B cell (primary cell): Measurements from ENCODE around the gene DEF6. TPM values are rescaled to one million over a fixed set of nuclear protein-coding genes. Genes with fewer than 3 reads are reported as not detected.

Experiments used
- ATAC-seq: fragments of 200-7000 bp; cut with Tn5 transposase; one replicate; pipeline ENCODE4 v1.10.0; 2021; ENCODE audit warnings: low read depth, mild to moderate bottlenecking, moderate number of reproducible peaks, moderate library complexity
- CTCF ChIA-PET: fragments of 350-600 bp; sonication (Branson Sonifier 250); formaldehyde crosslinking; loops from one replicate; lab custom pipeline; 2021; ENCODE audit warnings: antibody characterized with exemption, inconsistent platforms; lab: Charles Lee
- POLR2A ChIA-PET: fragments of 350-600 bp; sonication (Branson Sonifier 250); formaldehyde crosslinking; loops from one replicate; lab custom pipeline; 2021; ENCODE audit warnings: antibody characterized with exemption; lab: Charles Lee
- DNase-seq: peaks from one replicate; pipeline ENCODE4 v3.0.0; 2013
- H2AFZ ChIP-seq: 2 replicates; pipeline ENCODE4 v1.6.1; 2012; ENCODE audit warnings: mild to moderate bottlenecking, low read depth, low read length; ENCODE audit not compliant: insufficient read depth, poor library complexity, severe bottlenecking
- H3K27ac ChIP-seq, 2 donors: 1 replicate in 1 of 2; 2 replicates in 1 of 2; pipeline ENCODE4 v1.5.1; 2012 to 2013; ENCODE audit warnings: low read length in 2 of 2, mild to moderate bottlenecking in 2 of 2, moderate library complexity in 1 of 2
- H3K27me3 ChIP-seq, 4 experiments: fragments of 200-600 bp in 1 of 4; sonication (generic) in 1 of 4; replicated peaks in 1 of 4; 1 replicate in 2 of 4; 2 replicates in 2 of 4; pipeline versions ENCODE4 v1.6.1 to v1.7.0; 2013 to 2016; ENCODE audit warnings: low read length in 3 of 4, mild to moderate bottlenecking in 2 of 4, mixed read lengths in 1 of 4, moderate library complexity in 1 of 4; ENCODE audit not compliant: insufficient read depth in 4 of 4, control insufficient read depth in 3 of 4; ENCODE audit errors: control extremely low read depth in 1 of 4
- H3K36me3 ChIP-seq, 2 experiments: replicated peaks in 1 of 2; 1 replicate in 1 of 2; 2 replicates in 1 of 2; pipeline versions ENCODE4 v1.6.1 to v1.7.1; 2013; ENCODE audit warnings: low read length in 1 of 2; ENCODE audit not compliant: insufficient read depth in 2 of 2, control insufficient read depth in 1 of 2; ENCODE audit errors: control extremely low read depth in 1 of 2, extremely low read depth in 1 of 2
- H3K4me1 ChIP-seq, 2 donors: fragments of 200-600 bp in 1 of 2; sonication (generic) in 1 of 2; 1 replicate in 1 of 2; 2 replicates in 1 of 2; pipeline versions ENCODE4 v1.5.1 to v1.6.1; 2013 to 2017; ENCODE audit warnings: low read length in 2 of 2; ENCODE audit not compliant: control insufficient read depth in 2 of 2, insufficient read depth in 2 of 2
- H3K4me2 ChIP-seq: replicated peaks from 2 replicates; pipeline ENCODE3; 2012; ENCODE audit warnings: mild to moderate bottlenecking, low read depth, low read length; ENCODE audit not compliant: poor library complexity, severe bottlenecking
- H3K4me3 ChIP-seq, 5 experiments: fragments of 200-600 bp in 1 of 5; sonication (generic) in 1 of 5; 1 replicate in 3 of 5; 2 replicates in 2 of 5; pipeline versions ENCODE4 v1.5.1 to v1.7.0; 2011 to 2016; ENCODE audit warnings: low read length in 4 of 5, mild to moderate bottlenecking in 4 of 5, low read depth in 2 of 5, control low read depth in 1 of 5, moderate library complexity in 1 of 5; ENCODE audit not compliant: insufficient read depth in 1 of 5; ENCODE audit errors: control extremely low read depth in 1 of 5, extremely low read depth in 1 of 5
- H3K79me2 ChIP-seq: fragments of 200-600 bp; sonication (generic); one replicate; pipeline ENCODE4 v1.6.0; 2016; ENCODE audit warnings: low read length; ENCODE audit not compliant: control insufficient read depth, insufficient read depth
- H3K9ac ChIP-seq: fragments of 200-600 bp; sonication (generic); 2 replicates; pipeline ENCODE4 v1.6.1; 2017; ENCODE audit warnings: mild to moderate bottlenecking, low read length, moderate library complexity
- H3K9me3 ChIP-seq, 3 donors: one replicate each; pipeline versions ENCODE4 v1.6.1 to v1.7.1; 2013; ENCODE audit warnings: low read length in 2 of 3; ENCODE audit not compliant: control insufficient read depth in 2 of 3, insufficient read depth in 1 of 3; ENCODE audit errors: control extremely low read depth in 1 of 3
- H4K20me1 ChIP-seq: 2 replicates; pipeline ENCODE4 v1.6.0; 2012; ENCODE audit warnings: mild to moderate bottlenecking, low read length; ENCODE audit not compliant: insufficient read depth, control insufficient read depth, poor library complexity, severe bottlenecking
- H3K27ac Mint-ChIP-seq: one replicate; pipeline ENCODE4 v1.8.0; 2021; ENCODE audit warnings: mixed read lengths
- H3K27me3 Mint-ChIP-seq: one replicate; pipeline ENCODE4 v1.8.0; 2021; ENCODE audit warnings: mixed read lengths
- H3K4me1 Mint-ChIP-seq: one replicate; pipeline ENCODE4 v1.8.0; 2021; ENCODE audit warnings: mixed read lengths
- H3K4me3 Mint-ChIP-seq: one replicate; pipeline ENCODE4 v1.8.0; 2021; ENCODE audit warnings: mixed read lengths
- H3K9me3 Mint-ChIP-seq: one replicate; pipeline ENCODE4 v1.8.0; 2022; ENCODE audit warnings: mixed read lengths; ENCODE audit not compliant: insufficient read depth
- CTCF ChIP-seq: fragments of 200-600 bp; IDR thresholded peaks from one replicate; pipeline ENCODE4 v1.8.0; 2022; ENCODE audit warnings: antibody characterized with exemption, mild to moderate bottlenecking
- EZH2 ChIP-seq: IDR thresholded peaks from 2 replicates; pipeline ENCODE4 v1.6.1; 2012; ENCODE audit warnings: borderline replicate concordance, low read depth, mild to moderate bottlenecking, moderate library complexity, low read length; ENCODE audit not compliant: insufficient read depth, poor library complexity, severe bottlenecking
- WGBS: methylation state at CpG from one replicate; pipeline ENCODE4 v1.1.5; 2013; ENCODE audit warnings: missing lambda C conversion rate; ENCODE audit not compliant: insufficient coverage; 5-methylcytosine and 5-hydroxymethylcytosine counted together
- intact Hi-C: fragments of 100-400 bp; cut with micrococcal nuclease; formaldehyde crosslinking; loops from one replicate; pipeline ENCODE4 v1.10.0; 2022
- polyA plus RNA-seq: library from polyadenylated mRNA; depleted of rRNA; stranded (reverse); fragments of >200 nt; gene quantifications from 2 replicates; pipeline ENCODE4 v1.2.3, GENCODE V29; 2012
- total RNA-seq, 2 donors: library from RNA; stranded (reverse); fragments of 120-200 nt in 1 of 2; gene quantifications; 1 replicate in 1 of 2; 2 replicates in 1 of 2; pipeline versions ENCODE4 v1.2.3 to v1.2.4, GENCODE V29; 2013 to 2022

DEF6 gene
- total and polyA plus RNA-seq, 2 donors (not counting 1 experiment from before 2014, with no cell fraction given): 105 to 159 TPM

- Mint-ChIP-seq H3K4me1 (peaks cover 54% of the 10 kb centered on the region), H3K4me3 (peak overlapping the region; percentile 99), H3K27me3 (no peaks in the 10 kb centered on the region), H3K9me3 (no peaks in the 10 kb centered on the region), H3K27ac (peak overlapping the region; percentile 92)
- Histone ChIP-seq H3K4me2 (peak overlapping the region; percentile 91), H3K4me1 (peaks cover 44 to 57% of the 10 kb centered on the region in 2 donors), H3K27me3 (no peaks in the 10 kb centered on the region), H3K36me3 (peaks cover 0 to 24% of the 10 kb centered on the region in 2 experiments), H4K20me1 (peaks cover 21% of the 10 kb centered on the region), H3K9me3 (no peaks in the 10 kb centered on the region), H2AFZ (peak overlapping the region; percentile 60), H3K79me2 (peaks cover 58% of the 10 kb centered on the region), H3K27ac (peak overlapping the region; percentile 69 to 91), H3K4me3 (peak overlapping the region; percentile 48 to 92 (median 77)), H3K9ac (peak overlapping the region; percentile 76)
- DNase-seq: peak; percentile 75
- intact Hi-C loops: loop anchor here (2.0 to 10.0 kb wide), 2 partner anchors 16 to 52 kb away; no protein-coding TSS in a partner anchor
- ChIA-PET CTCF (interaction anchor here (0.7 to 6.9 kb wide), 15 partner anchors 11 to 393 kb away, joined by 3 to 205 read pairs (median 5); partner anchors contain the start of genes DEF6, FANCE and RPL10A), POLR2A (interaction anchor here (1.3 to 3.0 kb wide), 2 partner anchors 106 to 125 kb away, joined by 5 to 19 read pairs; partner anchors contain the start of gene RPL10A)
- ATAC-seq: no peak
- WGBS: 29% methylated on average over 11 of the region's 13 CpGs
- TF ChIP-seq EZH2: no peak
- TF ChIP-seq CTCF: no peak
These were observed 45.6 kb downstream of the DEF6 start for GRCh38 chr6:35343092-35343834.
